Activated CD4-positive, alpha-beta T cell treated with anti-CD3 and anti-CD28 coated beads, Interleukin-2, amount 50 U/mL, for 16 hours (primary cell): ENCODE results near the gene ANKRD33B.
"Not testable (repeated sequence)": the region's sequence is repeated elsewhere in the genome, so short reads cannot be mapped to it uniquely, and the experiment has no call there.

Experiments
- DNase-seq: peaks from one replicate; pipeline ENCODE4 v3.0.0-alpha.2; 2020

Gene ANKRD33B

DNA sequence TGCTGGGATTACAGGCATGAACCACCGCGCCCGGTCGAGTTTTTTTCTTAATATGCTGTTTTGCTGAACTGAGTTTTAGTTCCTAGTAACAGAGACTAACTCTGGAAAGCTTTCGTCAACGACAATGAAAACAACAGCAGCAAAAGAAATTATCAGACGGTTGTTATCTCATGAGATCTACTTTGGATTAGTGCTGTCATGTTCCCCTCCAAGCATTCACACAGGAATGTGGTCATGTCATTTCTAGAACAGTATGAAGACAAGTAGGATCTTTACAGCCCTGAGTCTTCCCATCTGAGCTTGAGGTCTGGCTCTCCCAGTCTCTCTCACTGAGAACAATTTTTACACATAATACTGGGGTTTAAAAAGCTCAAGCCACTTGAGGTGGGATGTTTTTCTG, 4.0 kb upstream of the ANKRD33B start:
- DNase-seq: no peak

DNA sequence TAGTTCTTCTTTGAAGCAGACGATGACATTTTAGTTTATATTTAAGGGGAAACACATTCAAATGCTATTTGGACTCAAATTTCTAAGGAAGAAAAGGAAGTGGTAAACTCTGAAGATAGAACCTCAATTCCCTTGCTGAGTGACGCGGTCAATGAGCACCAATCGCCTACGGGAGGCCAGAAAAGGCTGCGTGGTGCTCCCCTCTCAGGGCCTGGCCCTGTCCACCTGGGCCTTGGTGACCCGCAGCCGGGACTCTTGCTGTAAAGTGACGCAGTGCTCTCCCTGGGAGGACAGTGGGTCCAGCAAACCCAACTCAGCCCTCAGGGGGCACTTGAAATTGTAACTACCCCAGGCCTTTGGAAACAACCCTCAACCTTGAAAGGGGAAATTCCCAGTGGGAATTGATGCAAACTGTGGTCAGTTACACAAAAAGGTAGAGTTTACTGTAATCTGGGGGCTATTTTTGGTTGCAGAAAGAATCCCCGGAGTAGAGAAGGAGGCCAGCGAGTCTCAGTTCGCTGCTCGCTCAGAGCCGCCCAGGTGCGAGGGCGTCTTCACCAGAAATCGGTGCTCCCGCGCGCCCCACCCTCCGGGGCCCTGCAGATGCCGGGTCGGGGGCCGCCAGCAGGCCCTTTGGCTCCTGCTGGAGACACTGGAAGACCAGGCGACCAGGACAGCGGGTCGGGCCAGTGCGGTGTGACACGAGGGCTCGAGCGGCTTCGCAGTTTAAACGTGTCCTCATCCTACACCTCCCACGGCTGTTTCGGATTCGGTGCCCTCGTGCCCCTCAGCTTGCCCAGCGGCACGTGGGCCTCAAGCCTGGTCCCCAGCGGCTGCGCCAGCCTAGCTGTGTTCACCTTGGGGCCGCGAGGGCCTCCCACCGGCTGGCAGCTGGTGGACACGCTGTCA, 1.4 kb upstream of the ANKRD33B start:
- DNase-seq: no peak

DNA sequence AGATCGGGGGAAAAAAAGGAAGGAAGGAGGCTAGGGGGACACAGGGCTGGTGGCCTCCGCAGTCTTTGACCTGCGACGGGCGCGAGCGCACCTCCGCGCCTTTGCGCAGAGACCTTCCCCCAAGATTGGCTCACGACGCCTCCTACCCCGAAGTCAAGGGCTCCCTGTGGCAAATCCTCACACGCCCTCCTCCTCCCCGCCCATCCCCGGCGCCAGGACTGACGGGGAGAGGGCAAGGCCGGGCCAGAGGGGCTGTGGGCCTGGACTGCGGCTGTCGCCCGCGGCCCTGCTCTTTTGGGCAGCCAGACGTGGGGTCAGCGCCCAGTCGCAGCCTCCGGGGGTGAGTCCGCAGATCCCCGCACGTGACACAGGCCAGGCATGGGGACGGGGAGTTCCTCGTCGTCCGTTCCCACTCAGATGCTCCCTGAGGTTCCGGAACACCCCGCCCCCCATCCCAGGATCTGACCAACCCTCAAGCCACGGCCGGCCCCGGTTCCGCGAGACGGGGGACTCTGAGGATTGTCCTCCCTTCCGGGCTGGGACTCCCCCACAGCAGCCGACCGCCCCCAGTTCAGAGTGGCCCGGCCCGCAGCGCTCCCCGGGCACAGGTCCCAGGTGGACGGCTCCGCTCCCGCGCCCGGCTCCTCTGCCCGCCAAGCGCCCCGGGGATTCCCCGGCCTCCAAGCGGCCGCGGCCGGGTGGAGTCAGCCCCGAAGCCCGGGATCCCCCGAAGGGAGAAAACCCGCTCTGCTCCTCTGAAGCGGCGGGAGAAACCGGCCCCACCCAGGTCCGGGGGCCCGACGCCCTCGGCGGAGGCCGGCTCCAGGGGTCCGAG, 543 bp upstream of the ANKRD33B start:
- DNase-seq: peak; percentile 46

DNA sequence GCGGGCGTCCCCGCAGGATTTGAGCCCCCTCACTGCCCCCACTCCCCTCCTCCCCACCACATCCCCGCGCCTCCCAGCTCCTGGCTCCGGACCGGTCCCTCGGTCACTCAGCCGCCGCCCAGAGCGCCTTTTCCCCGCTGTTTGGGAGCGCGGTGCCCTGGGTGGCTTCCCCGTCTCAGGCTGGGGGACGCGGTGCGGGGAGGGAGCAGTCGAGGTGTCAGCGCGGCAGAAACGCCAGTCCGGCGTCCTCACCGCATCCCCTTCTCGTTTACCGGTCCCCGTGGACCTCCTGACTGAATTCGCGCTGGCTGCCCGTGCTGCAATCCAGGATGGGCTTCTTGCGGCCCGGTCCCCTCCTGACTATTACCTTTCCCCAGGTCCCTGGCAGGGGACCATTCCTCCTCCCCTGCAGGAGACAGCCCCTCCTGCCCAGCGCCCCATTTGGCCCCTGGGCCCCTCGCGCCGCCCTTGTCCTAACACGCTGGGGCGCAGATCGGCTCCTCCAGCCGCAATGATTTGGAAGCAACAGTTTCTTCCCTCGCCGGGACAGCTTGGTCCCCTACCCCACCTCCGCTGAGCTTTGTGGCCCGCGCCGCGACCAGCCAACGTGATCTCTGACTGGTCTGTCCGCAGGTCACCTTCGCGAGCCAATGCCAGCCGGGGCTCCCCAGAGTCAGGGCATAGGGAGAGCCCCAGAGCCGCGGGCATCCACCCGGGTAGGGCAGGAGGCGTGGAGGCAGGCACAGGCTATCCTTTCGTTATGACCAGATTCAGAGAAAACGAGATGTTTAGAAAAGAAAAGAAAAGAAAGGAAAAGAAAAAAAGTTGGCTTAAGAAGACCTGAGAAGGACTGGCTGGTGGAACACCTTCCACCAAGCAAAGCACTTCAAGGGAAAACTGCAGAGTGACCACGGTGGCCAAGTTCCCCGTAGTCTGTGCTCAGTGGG, 1.2 kb downstream of the ANKRD33B start:
- DNase-seq: no peak

DNA sequence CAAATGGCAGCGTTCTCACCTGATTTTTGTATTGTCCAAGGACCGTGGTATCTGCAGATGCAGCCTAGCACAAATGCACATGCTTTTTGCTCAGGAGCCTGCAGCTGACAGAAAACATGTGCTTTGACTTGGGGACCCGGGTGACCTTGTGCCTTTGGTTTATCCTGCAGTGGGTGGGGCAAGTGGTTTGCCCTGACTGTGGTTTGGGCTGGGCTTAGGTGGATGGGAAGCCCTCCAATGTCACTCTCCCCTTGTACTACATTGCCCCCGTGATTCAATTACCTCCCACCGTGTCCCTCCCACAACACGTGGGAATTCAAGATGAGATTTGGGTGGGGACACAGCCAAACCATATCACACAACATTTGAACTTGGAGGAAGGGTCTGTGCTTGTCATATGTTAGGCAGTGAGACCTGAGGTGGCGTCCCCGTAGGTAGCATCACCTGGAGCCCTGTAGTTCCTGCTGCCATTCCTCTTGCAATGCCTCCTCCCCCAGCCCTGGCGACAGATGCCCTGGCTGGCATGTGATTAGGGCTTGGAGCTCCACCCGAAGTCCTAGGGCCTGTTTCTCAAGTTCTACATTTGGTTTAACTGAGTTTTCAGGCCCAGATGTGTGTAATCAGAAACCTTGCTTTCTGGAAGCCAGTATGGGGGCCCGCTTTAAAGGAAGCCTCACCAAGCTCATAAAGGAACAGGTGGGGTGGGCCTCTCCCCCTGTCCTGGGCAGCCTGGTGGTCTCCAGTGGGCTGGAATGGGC, 2.1 kb downstream of the ANKRD33B start:
- no peak for DNase-seq

DNA sequence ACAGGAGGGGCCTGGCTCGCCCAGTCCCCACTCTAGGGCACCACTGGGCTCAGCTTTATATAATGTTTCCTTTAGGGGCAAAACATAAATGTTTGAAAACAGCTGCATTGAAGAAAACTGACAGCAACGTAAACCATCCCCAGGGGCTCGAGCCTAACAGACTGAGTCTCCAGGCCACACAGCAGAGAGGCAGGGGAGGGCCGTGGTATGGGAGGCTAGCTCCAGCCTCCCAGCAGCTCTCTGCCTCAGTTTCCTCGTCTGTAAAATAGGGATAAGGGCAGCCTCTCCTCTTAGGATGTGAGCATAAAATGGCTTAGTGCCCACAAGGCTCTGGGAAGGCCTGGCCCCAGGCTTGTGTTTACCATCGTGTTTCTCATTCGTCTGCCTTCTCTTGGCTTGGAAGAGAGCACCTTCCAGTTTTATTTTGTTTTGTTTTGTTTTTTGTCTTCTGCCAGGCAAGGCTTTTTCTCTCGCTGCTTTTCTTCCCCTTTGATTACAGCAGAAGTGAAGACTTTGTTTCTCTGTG, 2.7 kb downstream of the ANKRD33B start:
- DNase-seq: no peak

DNA sequence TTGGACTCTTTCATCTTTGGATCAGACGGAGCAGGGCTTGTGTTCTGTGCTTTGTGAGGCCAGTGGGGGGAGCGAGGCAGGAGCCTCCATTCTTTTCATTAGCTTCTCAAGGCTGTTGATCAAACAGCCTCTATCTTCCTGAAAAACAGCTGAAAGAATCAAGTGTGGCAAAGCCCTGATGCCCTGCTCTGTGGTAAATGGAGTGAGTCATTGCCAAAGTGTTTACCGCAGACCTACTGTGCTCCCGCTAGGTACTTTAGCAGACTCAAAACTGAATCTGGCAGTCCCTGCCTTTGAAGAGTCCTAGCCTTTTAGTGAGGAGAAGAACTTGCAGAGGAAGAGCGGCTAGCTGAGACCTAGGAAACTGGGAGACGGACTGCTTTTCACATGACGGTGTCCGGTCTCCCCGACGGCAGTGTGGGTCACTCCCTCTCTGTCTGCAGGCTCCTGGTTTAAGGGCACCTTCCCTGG, 3.3 kb downstream of the ANKRD33B start:
- peak; percentile 55 for DNase-seq

DNA sequence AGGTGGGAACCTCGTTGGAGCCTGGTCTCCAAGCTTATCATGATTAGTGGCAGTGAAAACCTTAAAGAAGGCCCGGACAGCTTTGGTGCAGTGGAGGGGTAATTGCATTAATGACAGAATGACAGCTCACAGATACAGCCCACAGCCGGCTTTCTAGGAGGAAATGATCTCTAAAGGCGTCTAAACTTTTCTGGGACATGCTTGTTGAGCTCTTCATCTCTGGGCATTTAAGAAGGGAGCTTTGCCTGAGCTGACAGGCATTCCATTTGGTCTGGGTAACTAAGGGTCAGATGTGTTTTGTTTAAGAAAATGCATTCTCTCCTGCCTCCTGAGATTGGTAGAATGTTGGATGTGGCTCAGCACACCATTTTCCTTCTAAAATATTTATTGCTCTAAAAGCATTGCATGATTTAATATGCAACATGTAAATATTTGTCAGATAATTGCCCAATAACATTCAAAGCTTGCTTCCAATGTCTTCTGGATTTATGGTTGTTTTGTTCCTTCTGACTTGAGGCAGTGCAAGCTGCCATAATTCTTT, 4.0 kb downstream of the ANKRD33B start:
- no peak for DNase-seq

DNA sequence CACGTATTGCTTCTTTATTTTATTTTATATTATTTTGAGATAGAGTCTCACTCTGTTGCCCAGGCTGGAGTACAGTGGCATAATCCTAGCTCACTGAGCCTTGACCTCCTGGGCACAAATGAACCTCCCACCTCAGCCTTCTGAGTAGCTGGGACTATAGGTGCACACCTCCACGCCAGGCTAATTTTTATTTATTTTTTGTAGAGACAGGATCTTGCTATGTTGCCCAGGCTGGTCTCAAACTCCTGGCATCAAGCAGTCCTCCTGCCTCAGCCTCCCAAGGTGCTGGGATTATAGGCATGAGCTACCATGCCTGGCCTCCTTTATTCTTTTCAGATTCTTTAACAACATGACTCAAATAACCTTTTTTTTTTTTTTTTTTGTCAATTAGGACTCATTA, 6.7 kb downstream of the ANKRD33B start:
- DNase-seq: not testable (repeated sequence)

DNA sequence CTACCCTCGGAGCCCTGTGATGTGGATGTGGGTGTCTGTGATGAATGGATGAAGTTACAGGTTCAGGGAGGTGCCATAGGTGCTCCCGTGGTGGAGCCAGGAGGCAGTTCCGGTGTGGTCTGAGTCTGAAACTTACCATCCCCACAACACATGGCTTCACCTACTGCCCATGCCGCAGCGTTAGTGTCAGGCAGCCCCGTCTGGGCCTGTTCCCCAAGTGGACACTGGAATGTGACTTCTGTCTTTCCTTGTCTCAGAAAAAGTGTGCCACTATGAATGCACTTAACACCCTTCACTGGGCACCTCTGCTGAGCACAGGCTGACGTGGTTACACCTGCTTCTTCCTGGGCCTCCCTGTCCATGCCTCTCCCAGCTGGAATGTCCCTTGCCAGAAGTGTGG, 8.6 kb downstream of the ANKRD33B start:
- no peak for DNase-seq

DNA sequence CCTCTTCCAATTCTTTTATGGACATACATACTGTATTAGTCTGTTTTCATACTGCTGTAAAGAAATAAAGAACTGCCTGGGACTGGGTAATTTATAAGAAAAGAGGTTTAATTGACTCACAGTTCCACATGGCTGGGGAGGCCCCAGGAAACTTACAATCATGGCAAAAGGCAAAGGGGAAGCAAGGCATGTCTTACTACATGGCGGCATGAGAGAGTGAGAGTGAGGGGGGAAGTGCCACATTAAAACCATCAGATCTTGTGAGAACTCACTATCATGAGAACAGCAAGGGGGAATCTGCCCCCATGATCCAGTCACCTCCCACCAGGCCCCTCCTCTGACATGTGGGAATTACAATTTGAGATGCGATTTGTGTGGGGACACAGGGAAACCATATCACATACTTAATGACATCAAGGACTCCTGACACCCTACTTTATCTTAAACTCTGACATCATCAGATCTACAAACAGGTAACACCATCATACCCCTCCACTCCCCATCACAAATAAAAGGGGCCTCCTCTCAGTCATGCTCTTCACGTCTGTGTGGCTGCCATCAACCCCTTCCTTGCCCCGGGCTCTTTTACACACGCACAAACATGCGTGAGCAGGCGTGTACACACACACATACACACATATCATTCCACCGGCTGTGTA, 9.7 kb downstream of the ANKRD33B start:
- DNase-seq: no peak

DNA sequence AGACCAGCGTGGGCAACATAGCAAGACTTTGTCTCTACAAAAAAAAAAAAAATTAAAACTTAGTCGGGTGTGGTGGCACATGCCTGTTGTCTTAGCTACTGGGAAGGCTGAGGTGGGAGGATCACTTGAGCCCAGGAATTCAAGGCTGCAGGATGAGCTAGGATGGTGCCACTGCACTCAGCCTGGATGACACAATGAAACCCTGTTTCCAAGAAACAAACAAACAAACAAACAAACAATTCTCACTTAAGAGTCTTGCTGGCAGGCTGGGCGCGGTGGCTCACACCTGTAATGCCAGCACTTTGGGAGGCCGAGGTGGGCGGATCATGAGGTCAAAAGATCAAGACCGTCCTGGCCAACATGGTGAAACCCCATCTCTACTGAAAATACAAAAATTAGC, 11.0 kb downstream of the ANKRD33B start:
- not testable (repeated sequence) for DNase-seq

DNA sequence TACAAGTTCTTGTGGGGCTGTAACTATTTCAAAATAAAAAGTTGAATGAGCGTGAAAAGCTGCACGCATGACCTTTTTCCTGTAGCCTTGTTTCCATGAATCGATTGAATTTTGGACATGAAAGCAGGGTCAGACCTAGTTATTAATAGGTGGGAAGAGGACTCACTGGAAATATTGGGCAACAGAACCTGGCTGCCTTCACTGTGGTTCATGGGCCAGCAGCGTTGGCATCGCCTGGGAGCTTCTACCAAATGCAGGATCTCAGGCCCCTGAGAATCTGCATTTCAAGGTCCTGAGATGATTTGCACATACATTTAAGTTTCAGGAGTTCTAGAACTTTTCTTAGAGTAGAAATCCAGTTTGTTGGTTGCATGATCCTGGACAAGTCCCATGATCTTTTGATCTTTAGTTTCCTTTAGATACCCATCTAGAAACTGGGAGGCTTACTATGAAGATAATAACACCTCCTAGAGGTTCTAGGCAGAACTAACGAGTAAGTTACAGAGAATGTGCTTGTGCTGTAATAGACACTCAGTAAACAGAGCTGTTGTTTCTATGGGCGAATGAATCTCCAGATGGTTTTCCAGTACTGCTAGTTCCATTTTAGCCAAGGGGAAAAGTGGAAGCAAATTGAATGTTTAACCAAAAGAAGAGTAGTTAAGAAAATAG, 12.4 kb downstream of the ANKRD33B start:
- no peak for DNase-seq

DNA sequence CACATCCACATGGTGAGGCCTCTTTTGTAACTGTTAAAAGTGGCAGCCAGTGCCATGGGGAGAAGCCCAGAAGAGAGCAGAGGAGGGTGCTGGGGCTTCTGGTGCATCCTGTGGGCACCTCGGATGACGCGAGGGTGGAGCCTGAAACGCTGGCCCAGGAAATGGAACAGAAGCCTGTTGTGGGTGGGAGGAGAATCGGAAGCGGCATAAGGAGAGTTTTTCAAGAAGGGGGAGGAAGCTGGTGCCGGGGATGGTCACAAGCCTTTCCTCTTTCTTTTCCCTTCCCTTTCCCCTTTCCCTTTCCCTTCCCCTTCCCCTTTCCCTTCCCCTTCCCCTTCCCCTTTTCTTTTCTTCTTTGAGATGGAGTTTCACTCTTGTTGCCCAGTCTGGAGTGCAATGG, 12.9 kb downstream of the ANKRD33B start:
- no peak for DNase-seq

DNA sequence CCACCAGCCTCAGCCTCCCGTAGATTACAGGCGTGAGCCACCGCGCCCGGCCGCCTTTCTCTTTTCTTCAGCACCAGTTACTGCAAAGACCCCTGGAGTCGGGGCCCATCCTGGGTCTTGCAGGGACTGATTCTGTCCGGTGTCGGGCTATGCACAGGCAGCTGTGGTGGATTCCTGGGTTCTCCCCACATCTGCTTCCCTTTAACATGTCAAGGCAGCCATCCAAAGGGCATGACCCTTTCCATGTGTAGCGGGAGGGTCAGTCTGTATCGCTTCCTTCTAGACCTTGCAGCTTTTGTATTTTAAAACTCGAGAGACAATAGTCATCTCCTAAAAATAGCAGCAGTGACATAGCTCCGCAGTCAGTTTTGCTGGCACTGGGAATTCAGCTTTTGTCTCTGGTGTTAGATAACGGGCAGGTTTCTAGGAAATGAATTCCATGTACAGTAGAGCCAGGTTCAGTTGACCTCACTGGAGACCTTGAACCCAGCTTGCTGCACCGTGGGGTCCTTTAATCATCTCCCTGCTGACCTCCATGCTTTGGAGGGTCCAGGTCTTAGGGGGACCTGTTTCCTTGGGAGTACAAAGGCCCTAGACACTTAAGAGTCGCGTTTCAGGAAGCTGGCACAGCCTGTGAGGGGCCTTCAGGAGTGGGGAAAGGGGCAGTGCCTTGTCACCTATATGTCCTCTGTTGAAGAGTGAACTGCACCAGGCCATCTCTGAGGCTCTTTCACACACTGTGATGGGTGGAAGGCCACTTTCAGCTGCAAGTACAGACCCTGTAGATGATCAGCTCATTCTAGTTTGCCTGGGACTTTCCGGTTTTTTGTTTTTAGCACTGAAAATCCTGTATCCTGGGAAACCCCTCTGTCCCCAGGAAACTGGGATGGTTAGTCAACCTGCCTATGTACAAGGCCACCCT, 13.8 kb downstream of the ANKRD33B start:
- DNase-seq: no peak

DNA sequence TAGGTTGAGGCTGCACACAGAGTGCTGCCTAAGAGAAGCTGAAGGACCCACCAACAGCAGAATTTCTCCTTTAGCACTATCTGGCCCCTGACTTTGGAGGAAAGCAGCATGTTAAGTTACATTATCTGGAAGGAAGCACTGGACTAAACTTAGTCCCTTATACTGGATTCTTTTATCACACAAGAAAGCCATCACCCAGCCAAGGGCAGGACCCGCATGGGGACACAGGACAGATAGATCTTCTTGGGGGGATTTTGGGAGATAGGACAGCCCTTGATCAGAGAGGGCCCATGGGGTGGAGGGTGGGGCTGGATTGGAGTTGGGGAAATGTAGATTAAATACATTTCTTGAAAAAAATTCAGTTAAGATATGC, 14.4 kb downstream of the ANKRD33B start:
- no peak for DNase-seq

DNA sequence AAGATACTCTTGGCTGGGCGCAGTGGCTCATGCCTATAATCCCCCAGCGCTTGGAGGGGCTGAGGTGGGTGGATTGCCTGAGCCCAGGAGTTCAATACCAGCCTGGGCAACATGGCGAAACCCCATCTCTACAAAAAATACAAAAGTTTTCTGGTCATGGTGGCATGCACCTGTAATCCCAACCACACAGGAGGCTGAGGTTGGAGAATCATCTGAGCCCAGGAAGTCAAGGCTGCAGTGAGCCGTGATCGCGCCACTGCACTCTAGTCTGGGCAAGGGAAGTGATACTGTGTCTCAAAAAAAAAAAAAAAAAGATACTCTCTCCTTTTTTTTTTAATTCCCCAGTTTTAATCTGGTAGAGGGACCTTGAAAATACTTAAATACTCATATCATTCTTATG, 15.0 kb downstream of the ANKRD33B start:
- DNase-seq: peak; percentile 37

DNA sequence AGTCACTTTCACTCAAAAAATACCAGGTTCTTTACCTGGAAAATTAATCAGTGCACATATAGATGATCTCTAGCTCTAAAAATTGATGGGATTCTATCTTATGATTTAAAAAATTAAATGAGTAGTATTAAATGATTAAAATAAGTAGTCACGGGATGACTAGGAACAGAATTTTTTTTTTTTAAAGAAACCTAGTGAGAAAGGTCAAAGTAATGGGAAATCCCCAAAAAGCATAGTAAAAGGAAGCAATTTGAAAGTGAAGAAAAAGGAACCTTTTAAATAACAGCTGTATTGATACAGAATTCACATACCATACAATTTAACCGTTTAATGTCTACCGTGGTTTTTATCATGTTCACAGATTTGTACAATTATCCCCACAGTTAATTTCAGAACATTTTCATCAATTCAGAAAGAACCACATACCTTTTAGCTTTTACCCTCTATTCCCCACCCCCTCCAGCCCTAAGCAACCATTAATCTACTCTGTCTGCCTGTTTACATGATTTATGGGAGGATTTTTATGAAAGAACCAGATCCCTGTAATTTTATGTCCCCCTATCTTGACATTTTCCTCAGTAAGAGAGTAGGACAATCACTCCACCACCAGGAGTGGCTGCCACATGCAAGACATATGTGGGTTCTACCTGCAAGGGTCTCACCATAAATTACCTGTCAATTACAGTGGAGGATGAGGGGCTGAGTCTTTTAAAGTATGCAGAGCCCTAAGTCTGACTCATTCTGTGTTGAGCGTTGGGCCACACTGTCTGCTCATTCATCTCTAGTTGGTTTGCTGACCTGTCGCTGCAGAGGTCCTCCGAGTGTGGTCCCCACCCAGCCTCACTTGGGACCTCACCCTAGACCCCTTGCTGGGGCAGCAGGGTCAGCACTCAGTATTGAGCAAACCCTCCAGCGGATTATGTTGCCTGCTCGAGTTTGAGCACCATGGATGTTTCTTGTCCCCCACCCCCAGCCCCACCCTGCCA, 16.0 kb downstream of the ANKRD33B start:
- no peak for DNase-seq
